ENCODE results near the gene AFM.

The AFM gene

GRCh38 chr4:73481358-73481757 is at the start of gene AFM:
AFM (plus strand) TSS chr4:73481745; CDS start chr4:73481776, 31 bp downstream.
- DNase-seq (ENCODE audit: low spot score in 2 of 2), result no peak
- Mint-ChIP-seq H3K27ac (no peak within 1 kb of the TSS), H3K27me3 (peaks cover 4% of the 10 kb centered on the region), H3K9me3 (peaks cover 2% of the 10 kb centered on the region), H3K4me3 (no peak within 1 kb of the TSS), H3K4me1 (no peaks in the 10 kb centered on the region), H3K36me3 (no peaks in the 10 kb centered on the region)
- ATAC-seq (ENCODE audit: low read depth), result no peak

- H3K27me3 Mint-ChIP-seq, result peaks cover 5% of the 10 kb centered on the region
- DNase-seq (ENCODE audit: low spot score in 2 of 2), result no peak
- no peak overlapping the region for H3K4me3 Mint-ChIP-seq
- H3K36me3 Mint-ChIP-seq, result no peaks in the 10 kb centered on the region
- no peaks in the 10 kb centered on the region for H3K9me3 Mint-ChIP-seq
- H3K27ac Mint-ChIP-seq, result no peak overlapping the region
- no peaks in the 10 kb centered on the region for H3K4me1 Mint-ChIP-seq
- no peak for ATAC-seq (ENCODE audit: low read depth)
These were observed 49.8 kb upstream of the AFM start for GRCh38 chr4:73431813-73432168.

DNA sequence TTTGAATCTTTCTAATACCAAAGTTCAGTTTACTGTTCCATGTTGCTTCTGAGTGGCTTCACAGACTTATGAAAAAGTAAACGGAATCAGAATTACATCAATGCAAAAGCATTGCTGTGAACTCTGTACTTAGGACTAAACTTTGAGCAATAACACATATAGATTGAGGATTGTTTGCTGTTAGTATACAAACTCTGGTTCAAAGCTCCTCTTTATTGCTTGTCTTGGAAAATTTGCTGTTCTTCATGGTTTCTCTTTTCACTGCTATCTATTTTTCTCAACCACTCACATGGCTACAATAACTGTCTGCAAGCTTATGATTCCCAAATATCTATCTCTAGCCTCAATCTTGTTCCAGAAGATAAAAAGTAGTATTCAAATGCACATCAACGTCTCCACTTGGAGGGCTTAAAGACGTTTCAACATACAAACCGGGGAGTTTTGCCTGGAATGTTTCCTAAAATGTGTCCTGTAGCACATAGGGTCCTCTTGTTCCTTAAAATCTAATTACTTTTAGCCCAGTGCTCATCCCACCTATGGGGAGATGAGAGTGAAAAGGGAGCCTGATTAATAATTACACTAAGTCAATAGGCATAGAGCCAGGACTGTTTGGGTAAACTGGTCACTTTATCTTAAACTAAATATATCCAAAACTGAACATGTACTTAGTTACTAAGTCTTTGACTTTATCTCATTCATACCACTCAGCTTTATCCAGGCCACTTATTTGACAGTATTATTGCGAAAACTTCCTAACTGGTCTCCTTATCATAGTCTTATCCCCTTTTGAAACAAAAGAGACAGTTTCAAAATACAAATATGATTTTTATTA is 49.2 kb upstream of the AFM start:
- Mint-ChIP-seq H3K36me3 (no peaks in the 10 kb centered on the region), H3K27ac (no peak overlapping the region), H3K4me3 (no peak overlapping the region), H3K9me3 (no peaks in the 10 kb centered on the region), H3K4me1 (no peaks in the 10 kb centered on the region), H3K27me3 (peaks cover 4% of the 10 kb centered on the region)
- no peak for DNase-seq (ENCODE audit: low spot score in 2 of 2)
- ATAC-seq (ENCODE audit: low read depth), result no peak

DNA sequence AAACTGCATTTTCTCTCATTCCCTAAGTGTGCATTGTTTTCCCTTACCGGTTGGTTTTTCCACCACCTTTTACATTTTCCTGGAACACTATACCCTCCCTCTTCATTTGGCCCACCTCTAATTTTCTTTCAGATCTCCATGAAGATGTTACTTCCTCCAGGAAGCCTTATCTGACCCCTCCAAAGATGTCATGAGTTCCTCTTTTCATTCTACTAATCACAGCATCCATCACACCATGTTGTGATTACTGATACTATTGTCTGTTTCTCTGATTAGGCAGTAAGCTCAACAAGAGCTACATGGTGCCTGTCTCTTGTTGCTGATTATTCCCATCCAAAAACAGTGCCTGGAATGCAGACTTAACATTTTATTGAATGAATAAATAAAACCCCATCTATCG is 48.4 kb upstream of the AFM start:
- Mint-ChIP-seq H3K9me3 (no peaks in the 10 kb centered on the region), H3K4me1 (no peaks in the 10 kb centered on the region), H3K36me3 (no peaks in the 10 kb centered on the region), H3K27me3 (peaks cover 4% of the 10 kb centered on the region), H3K4me3 (no peak overlapping the region), H3K27ac (no peak overlapping the region)
- ATAC-seq (ENCODE audit: low read depth) (no peak), DNase-seq (ENCODE audit: low spot score in 2 of 2) (no peak)

DNA sequence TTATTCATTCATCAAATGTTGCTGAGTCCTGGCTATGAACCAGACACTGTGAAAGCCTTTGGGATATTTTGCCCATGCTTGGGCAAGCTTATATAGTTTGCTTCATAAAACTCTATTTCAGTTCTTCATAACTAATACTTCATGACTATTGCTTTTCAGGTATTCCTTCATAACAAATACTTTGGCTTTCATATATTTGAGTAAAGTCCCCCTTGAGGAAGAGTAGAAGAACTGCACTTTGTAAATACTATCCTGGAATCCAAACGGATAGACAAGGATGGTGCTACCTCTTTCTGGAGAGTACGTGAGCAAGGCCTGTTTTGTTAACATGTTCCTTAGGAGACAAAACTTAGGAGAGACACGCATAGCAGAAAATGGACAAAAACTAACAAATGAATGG is 47.2 kb upstream of the AFM start:
- no peak for ATAC-seq (ENCODE audit: low read depth)
- peaks cover 4% of the 10 kb centered on the region for H3K27me3 Mint-ChIP-seq
- no peaks in the 10 kb centered on the region for H3K36me3 Mint-ChIP-seq
- H3K27ac Mint-ChIP-seq, result no peak overlapping the region
- no peaks in the 10 kb centered on the region for H3K4me1 Mint-ChIP-seq
- no peaks in the 10 kb centered on the region for H3K9me3 Mint-ChIP-seq
- no peak for DNase-seq (ENCODE audit: low spot score in 2 of 2)
- H3K4me3 Mint-ChIP-seq, result no peak overlapping the region

DNA sequence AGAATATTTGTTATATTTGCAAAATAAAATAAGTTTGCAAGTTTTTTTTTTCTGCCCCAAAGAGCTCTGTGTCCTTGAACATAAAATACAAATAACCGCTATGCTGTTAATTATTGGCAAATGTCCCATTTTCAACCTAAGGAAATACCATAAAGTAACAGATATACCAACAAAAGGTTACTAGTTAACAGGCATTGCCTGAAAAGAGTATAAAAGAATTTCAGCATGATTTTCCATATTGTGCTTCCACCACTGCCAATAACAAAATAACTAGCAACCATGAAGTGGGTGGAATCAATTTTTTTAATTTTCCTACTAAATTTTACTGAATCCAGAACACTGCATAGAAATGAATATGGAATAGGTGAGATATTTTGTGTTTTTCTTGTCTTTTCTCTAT is 45.6 kb upstream of the AFM start, which contains the start of gene AFP:
AFP (plus strand) TSS at position 238 of the 400 bp plus-strand sequence; CDS start at position 280, 42 bp downstream.
- H3K4me3 Mint-ChIP-seq, result no peak within 1 kb of the TSS
- H3K9me3 Mint-ChIP-seq, result no peaks in the 10 kb centered on the region
- no peaks in the 10 kb centered on the region for H3K4me1 Mint-ChIP-seq

GRCh38 chr4:73436674-73437557 is 44.6 kb upstream of the AFM start:
- H3K27me3 Mint-ChIP-seq, result peaks cover 4% of the 10 kb centered on the region
- H3K4me1 Mint-ChIP-seq, result no peaks in the 10 kb centered on the region
- H3K36me3 Mint-ChIP-seq, result no peaks in the 10 kb centered on the region
- H3K9me3 Mint-ChIP-seq, result no peaks in the 10 kb centered on the region
- H3K4me3 Mint-ChIP-seq, result no peak overlapping the region
- DNase-seq (ENCODE audit: low spot score in 2 of 2), result no peak
- ATAC-seq (ENCODE audit: low read depth), result no peak
- H3K27ac Mint-ChIP-seq, result no peak overlapping the region

More for the DNA sequence above, 45.6 kb upstream of the AFM start, which contains the start of gene AFP:
- no peak within 1 kb of the TSS for H3K27ac Mint-ChIP-seq
- no peaks in the 10 kb centered on the region for H3K36me3 Mint-ChIP-seq
- H3K27me3 Mint-ChIP-seq, result peaks cover 4% of the 10 kb centered on the region
- ATAC-seq (ENCODE audit: low read depth) (no peak), DNase-seq (ENCODE audit: low spot score in 2 of 2) (no peak)

DNA sequence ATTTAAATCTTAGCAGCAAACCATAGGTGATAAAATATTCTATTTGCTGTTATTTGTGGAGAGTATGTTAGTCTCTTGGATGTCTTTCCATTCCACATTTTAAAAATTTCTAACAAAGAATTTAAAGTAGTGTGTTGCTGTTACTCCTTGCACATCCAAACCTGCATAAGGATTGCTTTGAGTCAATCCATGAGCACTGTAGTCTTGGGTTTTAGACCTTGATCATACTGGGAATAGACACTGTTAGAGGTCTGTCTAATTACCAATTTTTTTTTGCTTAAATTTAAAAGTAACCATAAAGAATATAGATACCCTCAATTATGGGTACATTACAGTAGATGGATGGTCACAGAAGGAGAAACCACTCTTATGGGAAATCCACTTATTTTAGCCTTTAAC is 44.0 kb upstream of the AFM start:
- Mint-ChIP-seq H3K36me3 (no peaks in the 10 kb centered on the region), H3K4me1 (no peaks in the 10 kb centered on the region), H3K4me3 (no peak overlapping the region), H3K27me3 (peaks cover 5% of the 10 kb centered on the region), H3K27ac (no peak overlapping the region), H3K9me3 (no peaks in the 10 kb centered on the region)
- ATAC-seq (ENCODE audit: low read depth) (no peak), DNase-seq (ENCODE audit: low spot score in 2 of 2) (no peak)

GRCh38 chr4:73438048-73438447 is 43.5 kb upstream of the AFM start:
- H3K9me3 Mint-ChIP-seq, result no peaks in the 10 kb centered on the region
- no peak for ATAC-seq (ENCODE audit: low read depth)
- no peak overlapping the region for H3K27ac Mint-ChIP-seq

GRCh38 chr4:73438582-73439215 is 42.8 kb upstream of the AFM start:
- no peak for DNase-seq (ENCODE audit: low spot score in 2 of 2)
- no peak for ATAC-seq (ENCODE audit: low read depth)
- H3K27me3 Mint-ChIP-seq, result peaks cover 3% of the 10 kb centered on the region
- H3K36me3 Mint-ChIP-seq, result no peaks in the 10 kb centered on the region
- no peak overlapping the region for H3K4me3 Mint-ChIP-seq
- no peak overlapping the region for H3K27ac Mint-ChIP-seq
- H3K4me1 Mint-ChIP-seq, result no peaks in the 10 kb centered on the region
- no peaks in the 10 kb centered on the region for H3K9me3 Mint-ChIP-seq

More at GRCh38 chr4:73438048-73438447, 43.5 kb upstream of the AFM start:
- Mint-ChIP-seq H3K36me3 (no peaks in the 10 kb centered on the region), H3K4me1 (no peaks in the 10 kb centered on the region), H3K4me3 (no peak overlapping the region), H3K27me3 (peaks cover 5% of the 10 kb centered on the region)
- no peak for DNase-seq (ENCODE audit: low spot score in 2 of 2)

- ATAC-seq (ENCODE audit: low read depth) (no peak), DNase-seq (ENCODE audit: low spot score in 2 of 2) (no peak)
- Mint-ChIP-seq H3K36me3 (no peaks in the 10 kb centered on the region), H3K4me1 (no peaks in the 10 kb centered on the region), H3K9me3 (no peaks in the 10 kb centered on the region), H3K4me3 (no peak overlapping the region), H3K27me3 (peaks cover 2% of the 10 kb centered on the region), H3K27ac (no peak overlapping the region)
These were observed 42.1 kb upstream of the AFM start for GRCh38 chr4:73439445-73439844.

DNA sequence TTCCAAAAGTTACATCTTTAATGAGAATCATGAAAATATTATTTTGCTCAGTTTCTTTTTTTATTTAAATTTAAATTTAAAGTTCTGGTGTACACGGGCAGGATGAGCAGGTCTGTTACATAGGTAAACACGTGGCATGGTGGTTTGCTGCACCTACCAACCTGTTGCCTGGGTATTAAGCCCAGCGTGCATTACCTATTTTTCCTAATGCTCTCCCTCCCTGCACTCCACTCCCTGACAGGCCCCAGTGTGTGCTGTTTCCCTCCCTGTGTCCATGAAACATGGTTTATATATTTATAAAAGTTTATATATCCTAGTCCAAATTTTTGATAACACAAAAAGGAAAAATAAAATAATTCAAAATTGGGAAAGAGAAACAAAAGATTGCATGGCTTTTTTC is 41.6 kb upstream of the AFM start:
- Mint-ChIP-seq H3K27me3 (peaks cover 1% of the 10 kb centered on the region), H3K27ac (no peak overlapping the region), H3K4me3 (no peak overlapping the region), H3K36me3 (no peaks in the 10 kb centered on the region), H3K9me3 (no peaks in the 10 kb centered on the region), H3K4me1 (no peaks in the 10 kb centered on the region)
- DNase-seq (ENCODE audit: low spot score in 2 of 2) (no peak), ATAC-seq (ENCODE audit: low read depth) (no peak)

GRCh38 chr4:73440653-73441052 is 40.9 kb upstream of the AFM start:
- no peaks in the 10 kb centered on the region for H3K9me3 Mint-ChIP-seq
- no peak overlapping the region for H3K27ac Mint-ChIP-seq
- no peaks in the 10 kb centered on the region for H3K4me1 Mint-ChIP-seq
- no peak overlapping the region for H3K4me3 Mint-ChIP-seq
- H3K27me3 Mint-ChIP-seq, result peaks cover 1% of the 10 kb centered on the region
- DNase-seq (ENCODE audit: low spot score in 2 of 2), result no peak
- no peaks in the 10 kb centered on the region for H3K36me3 Mint-ChIP-seq
- ATAC-seq (ENCODE audit: low read depth), result no peak

- ATAC-seq (ENCODE audit: low read depth), result no peak
These were observed 39.3 kb upstream of the AFM start for GRCh38 chr4:73442275-73442674.

More at GRCh38 chr4:73442275-73442674, 39.3 kb upstream of the AFM start:
- Mint-ChIP-seq H3K27me3 (peaks cover 3% of the 10 kb centered on the region), H3K36me3 (no peaks in the 10 kb centered on the region), H3K9me3 (no peaks in the 10 kb centered on the region), H3K4me1 (no peaks in the 10 kb centered on the region), H3K4me3 (no peak overlapping the region), H3K27ac (no peak overlapping the region)
- DNase-seq (ENCODE audit: low spot score in 2 of 2), result no peak

Measured in memory B cell (primary cell).